Measurements from ENCODE around the gene BBX.

DNA sequence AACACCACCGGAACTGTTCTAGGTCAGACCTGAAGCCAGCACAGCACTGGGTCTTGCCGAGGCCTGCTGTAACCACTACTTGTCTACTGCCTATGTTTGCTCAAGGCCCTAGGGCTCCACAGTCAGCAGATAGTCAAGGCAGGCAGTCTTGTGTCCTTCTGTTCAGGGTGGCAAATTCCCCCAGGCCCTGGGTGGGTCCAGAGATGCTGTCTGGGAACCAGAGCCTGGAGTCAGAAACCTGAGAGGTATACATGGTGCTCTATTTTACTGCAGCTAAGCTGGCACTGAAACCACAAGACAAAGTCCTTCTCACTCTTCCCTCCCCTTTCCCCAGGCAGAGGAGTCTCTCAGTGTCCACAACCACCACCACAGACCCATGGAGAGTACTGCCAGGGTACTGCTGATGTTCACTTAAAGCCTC, 89.9 kb downstream of the BBX start:
- no peak for TF ChIP-seq NFE2L1 (CRISPR knock-in tag; IDR thresholded peaks at IDR 0.05)
- TF ChIP-seq, protein P1, sequence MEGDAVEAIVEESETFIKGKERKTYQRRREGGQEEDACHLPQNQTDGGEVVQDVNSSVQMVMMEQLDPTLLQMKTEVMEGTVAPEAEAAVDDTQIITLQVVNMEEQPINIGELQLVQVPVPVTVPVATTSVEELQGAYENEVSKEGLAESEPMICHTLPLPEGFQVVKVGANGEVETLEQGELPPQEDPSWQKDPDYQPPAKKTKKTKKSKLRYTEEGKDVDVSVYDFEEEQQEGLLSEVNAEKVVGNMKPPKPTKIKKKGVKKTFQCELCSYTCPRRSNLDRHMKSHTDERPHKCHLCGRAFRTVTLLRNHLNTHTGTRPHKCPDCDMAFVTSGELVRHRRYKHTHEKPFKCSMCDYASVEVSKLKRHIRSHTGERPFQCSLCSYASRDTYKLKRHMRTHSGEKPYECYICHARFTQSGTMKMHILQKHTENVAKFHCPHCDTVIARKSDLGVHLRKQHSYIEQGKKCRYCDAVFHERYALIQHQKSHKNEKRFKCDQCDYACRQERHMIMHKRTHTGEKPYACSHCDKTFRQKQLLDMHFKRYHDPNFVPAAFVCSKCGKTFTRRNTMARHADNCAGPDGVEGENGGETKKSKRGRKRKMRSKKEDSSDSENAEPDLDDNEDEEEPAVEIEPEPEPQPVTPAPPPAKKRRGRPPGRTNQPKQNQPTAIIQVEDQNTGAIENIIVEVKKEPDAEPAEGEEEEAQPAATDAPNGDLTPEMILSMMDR (IDR thresholded peaks at IDR 0.05): no peak
- no peak for TF ChIP-seq CREB1 (CRISPR knock-in tag; IDR thresholded peaks at IDR 0.05)
- no peak for TF ChIP-seq FOXP4 (CRISPR knock-in tag; IDR thresholded peaks at IDR 0.05)
- TF ChIP-seq, protein P2, sequence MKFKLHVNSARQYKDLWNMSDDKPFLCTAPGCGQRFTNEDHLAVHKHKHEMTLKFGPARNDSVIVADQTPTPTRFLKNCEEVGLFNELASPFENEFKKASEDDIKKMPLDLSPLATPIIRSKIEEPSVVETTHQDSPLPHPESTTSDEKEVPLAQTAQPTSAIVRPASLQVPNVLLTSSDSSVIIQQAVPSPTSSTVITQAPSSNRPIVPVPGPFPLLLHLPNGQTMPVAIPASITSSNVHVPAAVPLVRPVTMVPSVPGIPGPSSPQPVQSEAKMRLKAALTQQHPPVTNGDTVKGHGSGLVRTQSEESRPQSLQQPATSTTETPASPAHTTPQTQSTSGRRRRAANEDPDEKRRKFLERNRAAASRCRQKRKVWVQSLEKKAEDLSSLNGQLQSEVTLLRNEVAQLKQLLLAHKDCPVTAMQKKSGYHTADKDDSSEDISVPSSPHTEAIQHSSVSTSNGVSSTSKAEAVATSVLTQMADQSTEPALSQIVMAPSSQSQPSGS (CRISPR knock-in tag; IDR thresholded peaks at IDR 0.05; ENCODE audit: borderline replicate concordance, low read depth): no peak
- TF ChIP-seq MYBL2 (CRISPR knock-in tag; IDR thresholded peaks at IDR 0.05): no peak
- TF ChIP-seq AFF4 (CRISPR knock-in tag; IDR thresholded peaks at IDR 0.05; ENCODE audit: borderline replicate concordance): no peak
- TF ChIP-seq TCF7 (CRISPR knock-in tag; IDR thresholded peaks at IDR 0.05; ENCODE audit: low read depth): no peak
- no peak for TF ChIP-seq HMGXB4 (CRISPR knock-in tag; IDR thresholded peaks at IDR 0.05)
- TF ChIP-seq ZNF671 (CRISPR knock-in tag; IDR thresholded peaks at IDR 0.05): no peak

Data from WTC11 (cell line).